ENCODE data around the gene MTRF1.

MTRF1 gene

GRCh38 chr13:41236369-41236768 is 27.0 kb downstream of the MTRF1 start:
- no peak overlapping the region for H3K4me3 ChIP-seq (ENCODE audit: low read depth, low read length)
- TF ChIP-seq CTCF (IDR thresholded peaks at IDR 0.05; ENCODE audit: control insufficient read depth, extremely low read depth, insufficient read depth): no peak
- no peak for DNase-seq (ENCODE audit: low read depth)

GRCh38 chr13:41232578-41233480 is 30.5 kb downstream of the MTRF1 start:
- H3K4me3 ChIP-seq (ENCODE audit: low read depth, low read length): no peak overlapping the region
- TF ChIP-seq CTCF (IDR thresholded peaks at IDR 0.05; ENCODE audit: control insufficient read depth, extremely low read depth, insufficient read depth): no peak
- no peak for DNase-seq (ENCODE audit: low read depth)

GRCh38 chr13:41231786-41232185 is 31.6 kb downstream of the MTRF1 start:
- TF ChIP-seq CTCF (IDR thresholded peaks at IDR 0.05; ENCODE audit: control insufficient read depth, extremely low read depth, insufficient read depth): no peak
- H3K4me3 ChIP-seq (ENCODE audit: low read depth, low read length): no peak overlapping the region
- DNase-seq (ENCODE audit: low read depth): peak; percentile 33

GRCh38 chr13:41231025-41231677 is 32.2 kb downstream of the MTRF1 start:
- no peak for TF ChIP-seq CTCF (IDR thresholded peaks at IDR 0.05; ENCODE audit: control insufficient read depth, extremely low read depth, insufficient read depth)
- no peak for DNase-seq (ENCODE audit: low read depth)
- no peak overlapping the region for H3K4me3 ChIP-seq (ENCODE audit: low read depth, low read length)

GRCh38 chr13:41229356-41229755 is 34.0 kb downstream of the MTRF1 start:
- H3K4me3 ChIP-seq (ENCODE audit: low read depth, low read length): no peak overlapping the region
- DNase-seq (ENCODE audit: low read depth): no peak
- TF ChIP-seq CTCF (IDR thresholded peaks at IDR 0.05; ENCODE audit: control insufficient read depth, extremely low read depth, insufficient read depth): no peak

GRCh38 chr13:41224113-41225110 is 39.0 kb downstream of the MTRF1 start:
- H3K4me3 ChIP-seq (ENCODE audit: low read depth, low read length): no peak overlapping the region
- DNase-seq (ENCODE audit: low read depth): no peak
- TF ChIP-seq CTCF (IDR thresholded peaks at IDR 0.05; ENCODE audit: control insufficient read depth, extremely low read depth, insufficient read depth): no peak

Measured in LNCaP clone FGC (cell line).